CD14-positive monocyte (primary cell): ENCODE data around the gene ACSM2A. TPM values are rescaled to one million over a fixed set of nuclear protein-coding genes. Genes with fewer than 3 reads are reported as not detected.
"Not testable (repeated sequence)": the region's sequence is repeated elsewhere in the genome, so short reads cannot be mapped to it uniquely, and the experiment has no call there.

Experiments used
- DNase-seq, 3 donors: peaks; one replicate each; pipeline ENCODE4 v3.0.0-alpha.2; 2011 to 2022
- H2AFZ ChIP-seq: 2 replicates; pipeline ENCODE4 v1.6.0; 2012; ENCODE audit warnings: mild to moderate bottlenecking, low read depth, low read length, inconsistent platforms; ENCODE audit not compliant: insufficient read depth, poor library complexity, severe bottlenecking
- H3K27ac ChIP-seq, 2 donors: 1 replicate in 1 of 2; 2 replicates in 1 of 2; pipeline ENCODE4 v1.5.1; 2012 to 2013; ENCODE audit warnings: low read length in 2 of 2, control low read depth in 1 of 2, inconsistent platforms in 1 of 2, low read depth in 1 of 2, mild to moderate bottlenecking in 1 of 2
- H3K27me3 ChIP-seq, 2 donors: one replicate each; pipeline versions ENCODE4 v1.6.0 to v1.6.1; 2011 to 2013; ENCODE audit warnings: low read length in 2 of 2; ENCODE audit not compliant: control insufficient read depth in 2 of 2, insufficient read depth in 2 of 2
- H3K36me3 ChIP-seq, 2 donors: replicated peaks in 1 of 2; 1 replicate in 1 of 2; 2 replicates in 1 of 2; pipeline versions ENCODE4 v1.5.1 to v1.6.1; 2012 to 2013; ENCODE audit warnings: low read length in 2 of 2, control low read depth in 1 of 2, inconsistent platforms in 1 of 2, mild to moderate bottlenecking in 1 of 2; ENCODE audit not compliant: insufficient read depth in 2 of 2, control insufficient read depth in 1 of 2
- H3K4me1 ChIP-seq, 2 donors: 1 replicate in 1 of 2; 2 replicates in 1 of 2; pipeline versions ENCODE4 v1.5.1 to v1.6.1; 2012 to 2013; ENCODE audit warnings: low read length in 2 of 2, control low read depth in 1 of 2, inconsistent platforms in 1 of 2, mild to moderate bottlenecking in 1 of 2, moderate library complexity in 1 of 2; ENCODE audit not compliant: insufficient read depth in 2 of 2, control insufficient read depth in 1 of 2
- H3K4me2 ChIP-seq: replicated peaks from 2 replicates; pipeline ENCODE3; 2012; ENCODE audit warnings: low read length, moderate library complexity, mild to moderate bottlenecking; ENCODE audit not compliant: poor library complexity, severe bottlenecking; ENCODE audit errors: extremely low read depth
- H3K4me3 ChIP-seq, 3 experiments: fragments of 200-600 bp in 1 of 3; sonication (generic) in 1 of 3; replicated peaks in 1 of 3; 1 replicate in 2 of 3; 2 replicates in 1 of 3; pipeline ENCODE4 v1.5.1; 2011 to 2013; ENCODE audit warnings: low read length in 3 of 3, mild to moderate bottlenecking in 3 of 3, control low read depth in 2 of 3, low read depth in 2 of 3, inconsistent platforms in 1 of 3, moderate library complexity in 1 of 3
- H3K79me2 ChIP-seq: 2 replicates; pipeline ENCODE4 v1.6.0; 2012; ENCODE audit warnings: mild to moderate bottlenecking, control low read depth, inconsistent platforms, low read length, moderate library complexity; ENCODE audit not compliant: insufficient read depth
- H3K9ac ChIP-seq: 2 replicates; pipeline ENCODE4 v1.6.0; 2017; ENCODE audit warnings: low read length, mild to moderate bottlenecking; ENCODE audit not compliant: insufficient read depth, poor library complexity, severe bottlenecking
- H3K9me3 ChIP-seq, 2 donors: replicated peaks in 1 of 2; 1 replicate in 1 of 2; 2 replicates in 1 of 2; pipeline versions ENCODE4 v1.5.1 to v1.6.1; 2012 to 2013; ENCODE audit warnings: low read length in 2 of 2, control low read depth in 1 of 2; ENCODE audit not compliant: control insufficient read depth in 1 of 2, insufficient read depth in 1 of 2
- H4K20me1 ChIP-seq: 2 replicates; pipeline ENCODE4 v1.6.0; 2012; ENCODE audit warnings: mild to moderate bottlenecking, low read length, control low read depth, moderate library complexity; ENCODE audit not compliant: insufficient read depth
- H3K27ac Mint-ChIP-seq, 7 donors: one replicate each; pipeline ENCODE4 v1.8.0; 2020; ENCODE audit warnings: mild to moderate bottlenecking in 7 of 7, mixed read lengths in 7 of 7, moderate library complexity in 6 of 7, inconsistent platforms in 2 of 7
- H3K27me3 Mint-ChIP-seq, 3 donors: one replicate each; pipeline ENCODE4 v1.8.0; 2021 to 2022; ENCODE audit warnings: low read depth in 3 of 3, mild to moderate bottlenecking in 3 of 3, mixed read lengths in 3 of 3, moderate library complexity in 3 of 3, inconsistent platforms in 1 of 3
- H3K36me3 Mint-ChIP-seq, 2 donors: one replicate each; pipeline ENCODE4 v1.8.0; 2020; ENCODE audit warnings: mixed read lengths in 2 of 2, inconsistent platforms in 1 of 2, mild to moderate bottlenecking in 1 of 2
- H3K4me1 Mint-ChIP-seq: one replicate; pipeline ENCODE4 v1.8.0; 2020; ENCODE audit warnings: mild to moderate bottlenecking, mixed read lengths
- H3K4me3 Mint-ChIP-seq, 2 donors: one replicate each; pipeline ENCODE4 v1.8.0; 2020; ENCODE audit warnings: mild to moderate bottlenecking in 2 of 2, mixed read lengths in 2 of 2, moderate library complexity in 1 of 2
- H3K9me3 Mint-ChIP-seq, 7 donors: one replicate each; pipeline ENCODE4 v1.8.0; 2020 to 2022; ENCODE audit warnings: mixed read lengths in 7 of 7, mild to moderate bottlenecking in 6 of 7, moderate library complexity in 6 of 7, inconsistent platforms in 2 of 7
- WGBS: methylation state at CpG from one replicate; pipeline ENCODE4 v1.1.5; 2013; ENCODE audit warnings: missing lambda C conversion rate; ENCODE audit not compliant: insufficient coverage; 5-methylcytosine and 5-hydroxymethylcytosine counted together
- intact Hi-C, 2 donors: fragments of 100-400 bp; cut with micrococcal nuclease; formaldehyde crosslinking; loops; one replicate each; pipeline versions ENCODE4 v1.15.0 to v1.15.1; 2023
- polyA plus RNA-seq, 3 donors: library from polyadenylated mRNA; depleted of rRNA in 1 of 3; unstranded in 2 of 3; stranded (reverse) in 1 of 3; fragments of 300-500 nt in 2 of 3; fragments of >200 nt in 1 of 3; fragmentation: Illumina TruSeq in 2 of 3; gene quantifications; 1 replicate in 2 of 3; 2 replicates in 1 of 3; pipeline ENCODE4 v1.2.3, GENCODE V29; 2012 to 2021

The ACSM2A gene
- polyA plus RNA-seq, 3 donors = not detected

DNA sequence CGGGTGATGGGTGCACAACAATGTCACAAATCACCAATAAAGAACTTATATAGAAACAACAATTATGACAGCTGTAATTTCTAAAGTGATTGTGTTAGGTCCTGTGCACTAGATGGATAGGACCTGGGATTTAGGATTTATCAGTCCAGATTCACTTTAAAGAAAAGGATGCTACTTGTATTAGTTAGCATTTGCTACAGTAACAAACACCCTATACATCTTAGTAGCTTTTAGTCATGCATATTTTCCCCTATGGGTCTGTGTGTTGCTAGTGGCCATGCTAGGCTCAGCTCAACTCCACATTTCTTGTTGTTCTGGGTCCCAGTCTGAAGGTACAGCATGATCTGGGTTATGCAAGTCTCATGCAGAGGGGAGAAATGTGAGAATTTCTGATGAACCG is 7.9 kb downstream of the ACSM2A start:
- DNase-seq, H2AFZ ChIP-seq, H3K9me3 Mint-ChIP-seq, H3K9ac ChIP-seq, H3K4me2 ChIP-seq, H3K4me1 Mint-ChIP-seq, H3K27me3 Mint-ChIP-seq, H3K27ac ChIP-seq, H3K36me3 ChIP-seq, H3K36me3 Mint-ChIP-seq, H3K4me3 Mint-ChIP-seq, H4K20me1 ChIP-seq, intact Hi-C loops, H3K9me3 ChIP-seq, H3K27me3 ChIP-seq, H3K4me3 ChIP-seq, H3K4me1 ChIP-seq, H3K79me2 ChIP-seq, H3K27ac Mint-ChIP-seq: not testable (repeated sequence)
- WGBS = no CpG with 5 or more reads among the region's 2 CpGs

GRCh38 chr16:20460313-20460712 is 9.0 kb downstream of the ACSM2A start:
- H3K4me3 Mint-ChIP-seq = not testable (repeated sequence)
- no CpG with 5 or more reads among the region's 4 CpGs for WGBS

GRCh38 chr16:20468954-20469353 is 17.6 kb downstream of the ACSM2A start:
- not testable (repeated sequence) for H3K4me3 Mint-ChIP-seq

More at GRCh38 chr16:20460313-20460712, 9.0 kb downstream of the ACSM2A start:
- H3K9me3 Mint-ChIP-seq, H3K36me3 Mint-ChIP-seq, H3K4me3 ChIP-seq, H3K27ac ChIP-seq, H3K4me2 ChIP-seq, H3K27ac Mint-ChIP-seq, intact Hi-C loops, H3K9ac ChIP-seq, H3K79me2 ChIP-seq, H3K36me3 ChIP-seq, H3K27me3 Mint-ChIP-seq, H3K9me3 ChIP-seq, H2AFZ ChIP-seq, H3K4me1 ChIP-seq, H4K20me1 ChIP-seq, DNase-seq, H3K4me1 Mint-ChIP-seq, H3K27me3 ChIP-seq: not testable (repeated sequence)

DNA sequence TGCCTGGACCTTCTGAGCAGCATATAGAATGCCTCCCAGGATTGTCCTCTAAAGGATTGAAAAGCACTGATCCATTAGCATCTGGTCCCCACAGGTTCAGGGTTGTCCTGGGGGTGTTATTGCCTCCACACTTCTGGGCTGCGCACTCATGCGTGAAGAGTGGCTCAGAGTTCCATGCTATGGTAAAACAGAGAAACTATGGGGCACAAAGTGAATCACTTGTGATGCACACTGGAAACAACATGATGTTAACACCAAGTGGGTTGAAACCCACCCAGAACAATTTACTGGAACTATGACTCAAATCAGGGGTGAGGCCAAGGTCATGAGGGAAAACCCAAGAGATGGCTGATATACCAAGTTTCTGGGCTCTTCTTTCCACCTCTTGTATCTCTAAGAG is 18.6 kb downstream of the ACSM2A start:
- H3K4me3 ChIP-seq, H3K9me3 ChIP-seq, H3K4me3 Mint-ChIP-seq, H3K27me3 ChIP-seq, H3K4me1 ChIP-seq, H3K27me3 Mint-ChIP-seq, H3K27ac Mint-ChIP-seq, H3K27ac ChIP-seq, H3K4me1 Mint-ChIP-seq, H3K9ac ChIP-seq, DNase-seq, intact Hi-C loops, H3K4me2 ChIP-seq, H4K20me1 ChIP-seq, H3K36me3 Mint-ChIP-seq, H3K79me2 ChIP-seq, H3K36me3 ChIP-seq, H3K9me3 Mint-ChIP-seq, H2AFZ ChIP-seq: not testable (repeated sequence)
- 100% methylated on average over 2 of the region's 2 CpGs for WGBS

More at GRCh38 chr16:20468954-20469353, 17.6 kb downstream of the ACSM2A start:
- H2AFZ ChIP-seq, H3K79me2 ChIP-seq, H3K27me3 Mint-ChIP-seq, H3K27ac ChIP-seq, H3K4me1 Mint-ChIP-seq, H3K36me3 Mint-ChIP-seq, H3K9ac ChIP-seq, intact Hi-C loops, H3K4me3 ChIP-seq, H3K27me3 ChIP-seq, H3K36me3 ChIP-seq, DNase-seq, H3K9me3 Mint-ChIP-seq, H3K27ac Mint-ChIP-seq, H3K4me2 ChIP-seq, H3K9me3 ChIP-seq, H3K4me1 ChIP-seq, H4K20me1 ChIP-seq: not testable (repeated sequence)
